Stimulated activated CD4-positive, alpha-beta T cell treated with anti-CD3 and anti-CD28 coated beads, Interleukin-4, amount 100 ng/mL, for 1 hour (primary cell): ENCODE results near the gene TUFM.
"Not testable (repeated sequence)": the region's sequence is repeated elsewhere in the genome, so short reads cannot be mapped to it uniquely, and the experiment has no call there.

Source experiments
- DNase-seq: peaks from one replicate; pipeline ENCODE4 v3.0.0-alpha.2; 2020

TUFM gene

DNA sequence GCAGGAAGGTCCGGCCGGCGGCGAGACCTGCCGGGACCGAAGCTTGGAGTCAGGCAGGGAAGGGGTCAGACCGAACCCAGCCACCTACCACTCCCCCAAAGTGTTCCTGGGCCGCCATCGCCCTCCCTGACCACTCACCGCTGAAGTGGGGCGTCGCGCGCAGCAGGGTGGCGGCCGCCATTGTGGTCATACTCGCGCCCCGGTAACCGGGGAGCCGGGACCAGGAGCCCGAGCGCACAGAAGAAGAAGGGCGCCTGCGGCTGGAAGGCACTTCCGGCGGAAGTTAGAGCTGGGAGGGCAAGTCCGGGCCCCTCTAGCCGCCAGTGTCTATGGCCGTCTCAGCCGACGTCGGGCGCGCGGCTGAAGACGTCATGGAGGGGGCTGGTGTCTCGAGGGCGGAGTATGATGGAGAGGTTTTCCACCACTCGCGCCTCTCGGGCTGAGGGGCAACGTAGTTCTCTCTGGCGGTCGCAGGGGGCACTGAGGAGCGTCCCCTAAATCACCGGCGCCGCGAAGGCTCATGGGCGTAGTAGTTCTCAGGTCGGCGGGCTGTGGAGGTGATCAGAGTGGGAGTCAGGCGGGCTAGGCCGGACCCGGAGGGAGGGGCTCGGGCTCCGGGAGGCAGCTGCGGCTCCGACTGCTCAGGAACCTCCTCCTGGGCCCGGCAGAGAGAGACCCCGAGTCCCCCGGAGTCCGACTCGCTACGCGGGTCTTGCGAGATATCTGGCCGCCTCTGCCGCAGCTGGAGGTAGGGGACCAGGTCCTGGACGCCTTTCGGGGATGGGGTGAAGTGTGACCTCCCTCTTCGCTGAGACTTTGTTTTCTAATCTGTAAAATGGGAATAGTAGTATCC, at the start of gene TUFM:
Gene TUFM, minus strand, starts transcription at position 269 of the 853 bp plus-strand sequence. Its CDS starts 79 bp downstream, at position 190.
- DNase-seq: peak; percentile 98

DNA sequence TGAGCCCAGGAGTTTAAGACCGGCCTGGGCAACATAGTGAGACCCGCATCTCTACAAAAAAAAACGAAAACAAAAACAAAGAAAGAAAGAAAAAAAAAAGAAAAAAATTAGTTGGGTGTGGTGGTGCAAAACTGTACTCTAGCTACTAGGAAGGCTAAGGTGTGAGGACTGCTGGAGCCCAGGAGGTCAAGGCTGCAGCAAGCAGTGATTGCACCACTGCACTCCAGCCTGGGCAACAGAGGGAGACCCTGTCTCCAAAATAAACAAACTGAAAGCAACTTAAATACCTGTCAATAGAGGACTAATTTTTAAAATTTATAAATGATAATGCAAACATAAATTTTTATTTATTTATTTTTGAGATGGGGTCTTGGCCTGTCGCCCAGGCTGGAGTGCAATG, 49.5 kb upstream of the TUFM start:
- DNase-seq: no peak

DNA sequence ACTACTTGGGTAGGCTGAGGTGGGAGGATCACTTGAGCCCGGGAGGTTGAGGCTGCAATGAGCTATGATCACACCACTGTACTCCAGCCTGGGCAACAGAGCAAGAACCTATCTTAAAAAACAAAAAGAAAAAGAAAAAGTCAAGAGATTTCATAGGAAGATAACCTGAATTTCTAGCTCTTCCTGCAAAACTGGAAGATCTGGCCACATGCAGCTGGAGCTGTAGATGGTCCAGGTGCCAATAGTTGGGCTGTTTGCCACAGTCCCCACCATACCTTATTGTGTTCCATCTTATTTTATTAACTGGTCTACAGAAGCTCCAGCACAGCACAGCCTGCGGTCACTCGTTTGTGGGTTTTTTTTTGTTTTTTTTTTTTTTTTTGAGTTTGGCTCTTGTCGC, 47.1 kb upstream of the TUFM start:
- no peak for DNase-seq

DNA sequence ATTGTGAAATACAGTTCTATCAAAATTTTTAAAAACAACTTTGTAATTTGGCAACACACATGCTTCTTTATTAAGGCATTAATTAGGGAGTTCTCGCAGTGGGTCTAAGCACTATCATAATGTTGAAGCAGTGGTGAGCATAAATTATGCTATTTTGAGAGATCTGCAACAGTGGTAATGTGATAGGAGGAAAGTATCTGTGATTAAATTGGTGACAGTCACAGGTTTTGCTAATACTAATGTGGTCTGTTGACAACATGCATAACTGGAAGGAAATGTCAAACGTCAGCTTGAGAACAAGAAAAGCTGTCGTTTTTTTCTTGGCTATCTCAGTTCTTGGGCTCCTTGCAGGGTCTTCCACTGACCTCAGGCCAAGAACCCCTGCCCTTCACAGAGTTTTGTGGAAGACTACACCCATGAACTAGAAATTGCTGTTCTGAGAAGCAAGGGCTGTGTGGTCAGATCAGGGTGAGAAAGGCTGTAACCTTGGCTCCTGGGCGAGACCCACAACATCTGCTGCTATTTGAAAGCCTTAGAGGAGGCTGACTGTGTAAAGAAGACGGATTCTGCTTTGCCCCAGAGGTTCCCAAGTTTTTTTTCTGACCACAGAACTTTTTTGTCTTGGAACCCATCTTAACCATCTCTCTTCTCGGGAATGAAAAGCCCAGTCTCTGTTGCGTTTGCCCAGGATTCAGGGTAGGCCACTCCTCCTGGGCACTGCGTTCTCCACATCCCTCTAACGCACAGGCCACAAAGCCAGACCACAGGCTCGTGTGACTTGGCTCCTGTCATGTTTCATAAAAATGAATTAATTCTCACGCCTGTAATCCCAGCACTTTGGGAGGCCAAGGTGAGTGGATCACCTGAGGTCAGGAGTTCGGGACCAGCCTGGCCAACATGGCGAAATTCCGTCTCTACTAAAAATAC, 46.1 kb upstream of the TUFM start:
- no peak for DNase-seq

DNA sequence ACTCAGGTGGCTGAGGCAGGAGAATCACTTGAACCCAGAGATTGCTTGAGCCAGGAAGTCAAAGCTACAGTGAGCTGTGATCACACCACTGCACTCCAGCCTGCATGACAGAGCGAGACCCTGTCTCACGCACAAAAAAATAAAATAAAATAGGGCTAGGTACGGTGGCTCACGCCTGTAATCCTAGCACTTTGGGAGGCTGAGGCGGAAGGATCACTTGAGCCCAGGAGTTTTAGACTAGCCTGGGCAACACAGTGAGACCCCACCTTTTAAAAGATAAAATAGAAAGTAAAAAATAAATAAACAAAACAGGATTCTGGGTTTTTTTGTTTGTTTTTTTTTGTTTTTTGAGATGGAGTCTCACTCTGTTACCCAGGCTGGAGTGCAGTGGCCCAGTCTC, 44.2 kb upstream of the TUFM start:
- not testable (repeated sequence) for DNase-seq

DNA sequence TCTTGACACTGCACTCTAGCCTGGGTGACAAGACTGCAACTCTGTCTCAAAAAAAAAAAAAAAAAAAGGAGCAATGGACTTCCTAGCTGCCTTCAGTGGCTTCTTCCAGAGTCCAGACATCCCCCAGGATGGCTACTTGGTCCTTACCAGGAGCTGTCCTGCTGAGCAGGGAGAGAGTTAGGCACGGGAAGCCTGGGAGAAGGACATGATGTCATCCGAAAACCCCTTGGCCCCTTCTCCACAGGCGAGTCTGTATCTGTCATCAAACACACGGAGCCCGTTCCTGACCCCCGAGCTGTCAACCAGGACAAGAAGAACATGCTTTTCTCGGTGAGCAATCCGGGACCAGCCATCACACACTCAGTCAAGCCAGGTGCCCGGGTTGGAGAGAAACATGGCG, 40.8 kb upstream of the TUFM start:
- no peak for DNase-seq

DNA sequence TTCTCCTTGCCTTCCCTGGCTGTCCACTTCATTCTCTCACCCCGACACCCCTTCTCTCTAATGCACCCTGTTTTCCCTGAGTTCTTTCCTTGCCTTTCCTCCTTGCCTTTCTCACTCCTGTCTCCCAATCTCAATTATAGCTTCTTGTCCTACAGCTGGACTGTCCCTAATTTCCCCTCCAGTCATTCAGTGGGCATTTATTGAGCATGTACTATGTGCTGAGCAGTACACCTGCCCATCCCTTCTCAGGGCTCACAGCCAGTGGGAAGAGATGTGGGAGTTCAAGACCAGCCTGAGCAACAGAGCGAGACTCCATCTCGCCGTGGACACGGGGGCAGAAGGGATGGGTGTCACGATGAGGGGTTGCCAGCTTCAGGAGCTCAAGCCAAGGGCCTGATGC, 37.9 kb upstream of the TUFM start:
- DNase-seq: no peak

DNA sequence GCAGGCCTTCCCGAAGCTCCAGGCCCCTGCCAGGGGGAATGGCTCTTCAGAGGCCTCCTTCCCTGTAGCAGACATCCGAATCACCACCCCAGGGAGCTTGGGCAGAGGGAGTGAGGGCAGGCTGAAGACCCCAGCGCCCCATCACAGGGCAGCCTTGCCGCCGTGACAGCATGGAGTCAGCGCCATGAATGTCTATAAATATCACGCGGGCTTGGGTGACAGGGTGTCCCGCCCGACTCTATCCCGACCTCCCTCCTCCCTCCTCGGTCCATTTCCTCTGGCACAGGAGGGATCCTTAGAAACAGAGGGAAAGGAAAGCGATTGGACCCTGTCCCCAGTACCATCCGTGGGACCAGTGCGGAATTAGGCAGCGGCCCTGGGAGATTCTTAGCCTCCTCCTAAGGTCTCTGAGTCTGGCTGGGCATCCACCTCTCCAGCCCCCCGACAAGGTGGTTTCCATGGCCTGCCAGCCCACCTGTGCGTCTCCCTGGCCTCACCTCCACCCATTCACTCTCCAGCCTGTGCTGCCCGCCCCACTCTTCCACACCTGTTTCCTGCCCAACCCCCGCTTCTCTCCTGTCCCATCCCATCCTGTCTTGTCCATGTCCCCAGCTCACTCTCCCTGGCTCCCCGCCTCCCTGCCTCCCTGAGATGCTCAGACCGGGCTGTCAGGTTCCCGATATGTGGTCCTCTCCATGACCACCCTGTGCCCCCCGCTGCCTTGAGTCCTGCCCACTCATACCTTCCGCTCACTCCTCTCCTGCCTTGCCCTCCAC, 37.3 kb upstream of the TUFM start:
- DNase-seq: no peak

DNA sequence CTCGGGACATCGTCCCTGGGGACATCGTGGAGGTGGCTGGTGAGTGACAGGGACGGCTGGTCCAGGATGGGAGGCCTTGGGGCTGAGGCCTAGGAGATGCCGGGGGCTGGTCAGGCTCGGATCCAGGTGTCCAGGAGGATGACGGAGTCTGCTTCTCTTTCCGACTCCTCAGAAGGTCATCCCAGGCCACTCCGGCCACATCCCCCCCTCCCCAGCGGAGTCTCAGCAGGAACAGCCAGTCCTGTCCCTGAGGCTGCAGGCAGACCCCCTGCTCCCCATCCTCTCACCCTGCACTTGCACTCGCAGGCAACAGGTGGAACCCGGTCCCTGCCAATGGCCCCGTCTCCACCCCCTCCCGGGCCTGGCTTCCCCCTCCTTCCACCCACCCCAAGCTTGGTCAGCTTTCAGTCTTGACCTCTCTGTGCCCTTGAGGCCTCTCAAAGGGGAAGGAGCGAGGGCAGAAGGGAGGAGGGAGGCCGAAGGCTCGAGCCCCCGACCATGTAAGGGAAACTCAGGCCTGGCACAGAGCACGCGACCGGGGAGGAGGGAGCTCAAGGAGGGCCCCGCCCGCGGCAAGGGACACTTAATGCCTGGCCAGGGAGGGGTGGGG, 36.5 kb upstream of the TUFM start:
- no peak for DNase-seq

DNA sequence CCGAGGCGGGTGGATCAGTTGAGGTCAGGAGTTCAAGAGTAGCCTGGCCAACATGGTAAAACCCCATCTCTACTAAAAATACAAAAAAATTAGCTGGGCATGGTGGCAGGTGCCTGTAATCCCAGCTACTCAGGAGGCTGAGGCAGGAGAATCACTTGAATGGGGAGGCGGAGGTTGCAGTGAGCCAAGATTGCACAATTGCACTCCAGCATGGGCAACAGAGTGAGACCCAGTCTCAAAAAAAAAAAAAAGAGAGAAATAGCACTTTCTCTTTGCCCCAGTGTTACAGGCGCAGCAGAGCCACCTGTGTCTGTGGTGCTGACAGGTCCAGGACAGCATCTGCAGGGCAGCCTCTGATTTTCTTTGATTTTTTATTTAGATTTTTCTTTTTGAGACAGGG, 35.4 kb upstream of the TUFM start:
- not testable (repeated sequence) for DNase-seq

DNA sequence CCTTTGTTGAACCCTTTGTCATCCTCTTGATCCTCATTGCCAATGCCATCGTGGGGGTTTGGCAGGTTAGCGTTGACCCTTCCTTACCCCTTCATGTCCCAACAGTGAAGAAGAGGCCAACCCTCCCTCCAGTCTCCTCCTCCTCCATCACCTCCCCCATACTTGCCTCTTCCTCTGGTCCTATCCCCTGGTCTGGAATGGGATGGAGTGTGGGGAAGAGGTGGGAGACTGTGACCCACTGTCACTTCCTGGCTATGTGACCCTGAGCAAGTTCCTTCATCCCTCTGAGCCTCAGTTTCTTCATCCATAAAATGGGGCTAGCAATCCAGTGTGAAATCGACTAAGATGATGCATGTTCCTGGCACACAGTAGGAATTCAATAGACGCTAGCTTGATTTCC, 34.8 kb upstream of the TUFM start:
- DNase-seq: no peak

DNA sequence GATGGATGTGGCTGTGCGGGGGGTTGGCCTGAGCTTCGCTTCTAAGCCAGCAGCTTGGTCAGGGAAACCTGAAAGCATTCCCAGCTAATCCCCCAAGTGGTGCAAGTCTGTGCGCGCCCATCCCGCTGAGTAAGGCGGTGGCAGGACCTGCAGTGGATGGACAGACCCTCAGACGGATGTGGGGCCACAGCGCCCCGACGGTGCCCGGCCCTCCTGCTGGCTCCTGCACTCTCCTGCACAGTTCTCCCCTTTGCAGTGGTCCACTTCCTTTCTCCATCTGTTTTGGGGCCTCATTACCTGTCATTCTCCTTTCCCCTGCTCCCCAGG, 34.4 kb upstream of the TUFM start:
- no peak for DNase-seq

DNA sequence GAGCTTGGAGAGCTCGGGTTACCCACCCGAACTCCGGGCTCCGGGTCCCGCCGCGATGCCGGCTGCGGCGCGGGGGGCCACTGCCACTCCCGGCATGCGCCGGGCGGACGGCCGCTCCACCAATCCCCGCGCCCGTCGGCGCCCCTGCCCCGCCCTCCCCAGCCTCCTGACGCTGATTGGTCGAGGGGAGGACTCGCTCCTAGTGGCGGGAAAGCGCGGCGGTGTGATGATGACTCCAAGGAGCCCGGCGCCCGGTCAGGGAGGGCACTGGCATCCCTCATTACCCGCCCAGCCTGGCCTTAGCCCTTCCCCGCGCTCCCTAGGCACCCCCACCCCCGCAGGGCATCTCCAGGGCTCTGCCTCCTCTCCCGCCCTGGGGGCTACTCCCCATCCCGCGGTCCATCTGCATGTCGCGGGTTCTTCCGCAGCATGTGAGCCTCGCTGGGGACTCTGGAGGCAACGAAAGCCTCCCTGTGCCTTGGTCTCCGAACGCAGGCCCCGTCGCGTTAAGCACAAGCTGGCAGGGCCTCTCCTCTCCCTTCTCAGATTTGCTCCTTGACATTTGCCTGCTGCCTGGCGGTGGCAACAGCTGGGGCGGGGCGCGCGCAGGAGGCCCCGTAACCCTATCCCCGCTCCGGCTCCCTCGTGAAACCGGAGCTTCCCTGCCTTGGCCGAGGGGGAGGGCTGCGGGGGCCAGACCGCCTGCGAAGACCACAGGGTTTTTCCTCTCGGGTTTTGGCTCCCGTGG, 33.9 kb upstream of the TUFM start:
- DNase-seq: peak; percentile 93

DNA sequence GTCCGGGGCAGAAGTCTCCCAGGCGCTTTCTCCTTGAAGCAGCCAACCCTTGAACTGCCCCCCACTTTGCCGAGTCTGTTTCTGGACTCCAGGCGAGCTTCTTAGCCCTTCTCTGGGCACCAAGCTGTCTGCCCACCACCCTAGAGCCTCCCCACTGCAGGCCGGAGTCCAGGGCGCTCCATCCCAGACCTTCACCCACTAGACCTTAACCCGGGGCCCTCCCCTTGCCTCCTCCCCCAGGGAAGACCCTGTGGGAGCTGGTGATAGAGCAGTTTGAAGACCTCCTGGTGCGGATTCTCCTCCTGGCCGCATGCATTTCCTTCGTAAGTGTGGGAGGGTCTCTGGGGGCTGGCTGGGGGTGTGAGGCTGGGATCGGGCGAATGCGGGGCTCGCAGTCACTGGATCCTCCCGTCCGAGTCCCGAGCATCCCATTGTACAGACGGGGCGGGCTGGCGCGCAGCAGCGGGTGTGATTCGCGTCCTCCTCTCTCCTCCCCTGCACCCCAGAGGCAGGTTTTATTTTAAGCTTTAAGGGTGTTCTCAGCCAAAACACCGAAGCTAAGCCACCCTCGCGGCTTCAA, 33.2 kb upstream of the TUFM start:
- no peak for DNase-seq

DNA sequence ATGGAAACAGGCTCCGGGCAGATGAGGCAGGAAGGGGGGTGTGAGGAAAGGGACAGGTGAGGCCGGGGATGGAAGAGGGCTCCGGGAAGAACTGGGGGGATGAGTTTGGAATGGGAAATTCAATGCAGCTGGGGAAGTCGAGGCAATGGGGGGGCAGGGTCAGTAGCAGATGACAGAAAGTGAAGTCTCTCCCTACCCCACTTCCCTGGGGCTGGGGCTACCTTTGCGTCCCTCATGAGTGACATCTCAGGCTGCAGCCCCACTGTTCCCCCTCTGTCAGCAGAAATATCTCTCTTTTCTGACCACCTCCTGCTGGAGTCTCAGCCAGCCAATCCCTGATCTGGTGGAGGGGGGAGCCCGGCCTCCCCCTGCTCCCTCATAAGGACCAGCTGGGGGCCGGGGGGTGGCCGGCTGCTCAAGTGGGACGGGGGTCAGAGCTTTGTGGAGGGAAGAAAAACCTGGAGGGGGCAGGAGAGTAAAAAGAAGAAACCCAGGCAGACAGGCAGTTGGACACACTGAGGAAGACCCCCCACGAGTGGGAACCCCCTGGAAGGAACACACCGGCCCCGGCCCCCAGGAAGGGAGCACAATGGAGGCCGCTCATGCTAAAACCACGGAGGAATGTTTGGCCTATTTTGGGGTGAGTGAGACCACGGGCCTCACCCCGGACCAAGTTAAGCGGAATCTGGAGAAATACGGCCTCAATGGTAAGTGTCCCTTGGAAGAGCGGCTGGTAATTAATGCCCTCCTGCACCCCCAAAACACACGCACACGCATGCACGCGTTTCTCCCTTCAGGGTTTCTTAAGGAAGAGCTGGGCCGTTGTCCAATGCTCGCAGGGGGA, 32.2 kb upstream of the TUFM start, which contains the start of gene ATP2A1:
Gene ATP2A1, plus strand, starts transcription at position 406 of the 844 bp plus-strand sequence. Its CDS starts 184 bp downstream, at position 590.
- DNase-seq: no peak

DNA sequence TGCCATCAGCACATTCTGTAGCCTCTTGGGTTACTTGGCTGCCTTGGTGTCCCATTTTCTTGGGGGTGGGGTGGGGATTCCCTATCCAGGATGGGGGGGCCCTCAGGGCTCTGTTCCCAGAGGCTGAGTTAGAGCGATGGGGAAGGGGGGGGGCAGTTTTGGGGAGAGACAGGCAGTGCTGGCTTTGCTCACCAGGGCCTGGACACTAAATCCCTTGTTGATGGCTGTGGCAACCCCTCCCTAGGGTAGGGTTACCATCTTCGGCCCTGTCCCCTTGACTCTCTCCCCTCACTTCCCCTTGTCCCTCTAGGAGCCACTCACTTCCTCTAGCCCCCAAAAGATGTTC, 31.5 kb upstream of the TUFM start:
- no peak for DNase-seq

DNA sequence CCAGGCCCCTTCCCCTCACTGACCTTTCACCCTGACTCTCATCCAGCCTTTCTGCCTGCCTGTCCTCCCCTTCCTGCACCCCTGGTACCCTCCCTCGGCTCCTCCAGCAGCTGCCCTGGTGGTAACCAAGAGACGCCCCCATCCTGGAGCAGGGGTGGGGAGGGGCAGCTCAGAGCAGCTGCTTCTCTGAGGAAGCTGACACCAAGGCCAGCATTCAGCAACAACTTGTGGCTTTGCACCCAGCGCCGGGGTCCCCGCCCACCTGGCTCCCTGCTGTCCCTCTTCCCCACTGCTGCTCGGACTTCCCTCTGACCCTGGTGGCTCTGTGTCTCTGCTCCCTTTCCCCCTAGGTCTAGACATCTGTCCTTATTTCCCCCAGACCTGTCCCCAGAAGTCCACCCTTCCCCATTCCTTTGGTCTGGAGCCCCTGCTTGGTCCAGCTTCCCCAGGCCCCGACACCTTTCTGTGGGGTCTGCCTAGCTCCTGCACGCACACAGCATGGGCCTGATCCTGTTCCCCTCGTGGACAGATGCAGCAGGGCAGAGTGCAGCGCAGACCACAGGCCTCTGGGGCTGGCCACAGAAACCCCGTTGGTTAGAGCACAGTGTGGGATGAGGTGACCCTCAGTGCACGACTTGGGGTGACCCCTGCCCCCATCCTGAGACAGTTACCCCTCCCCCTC, 31.0 kb upstream of the TUFM start:
- DNase-seq: no peak

DNA sequence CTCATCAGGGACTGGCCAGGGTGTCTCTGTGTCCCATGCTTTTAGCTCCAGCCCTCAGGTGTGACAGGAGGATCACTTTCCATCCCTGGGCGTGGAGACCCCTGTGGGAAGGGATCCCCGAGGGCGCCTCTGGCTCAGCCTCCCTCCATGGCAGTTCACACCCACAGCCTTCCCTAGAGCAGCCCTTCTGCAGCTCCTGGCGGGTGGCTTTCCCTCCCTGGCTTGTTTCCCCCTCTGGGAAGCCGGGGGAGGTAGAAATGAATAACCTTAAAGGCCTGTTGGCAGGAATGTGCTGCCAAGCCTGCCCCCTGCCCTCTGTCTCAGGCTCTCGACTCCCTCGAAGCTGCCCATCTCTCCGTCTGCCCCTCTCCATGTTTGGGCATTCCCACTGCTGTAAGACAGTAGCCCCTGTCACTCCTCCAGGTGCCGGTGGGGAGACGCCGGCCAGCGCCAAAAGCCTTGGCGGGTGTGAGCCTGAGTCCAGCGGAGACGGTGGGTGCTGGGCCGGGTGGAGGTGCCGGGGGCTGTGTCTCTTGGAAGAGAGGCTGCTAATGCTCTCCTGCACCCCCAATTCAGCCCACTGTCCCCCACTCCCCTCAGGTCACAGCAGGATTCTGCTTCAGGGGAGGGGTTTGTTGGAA, 30.0 kb upstream of the TUFM start:
- no peak for DNase-seq
